ENCODE results near the gene IPO7.
"Not testable (repeated sequence)": the region's sequence is repeated elsewhere in the genome, so short reads cannot be mapped to it uniquely, and the experiment has no call there.

IPO7 gene

GRCh38 chr11:9399466-9399865, 15.0 kb downstream of the IPO7 start:
- no peak for DNase-seq

DNA sequence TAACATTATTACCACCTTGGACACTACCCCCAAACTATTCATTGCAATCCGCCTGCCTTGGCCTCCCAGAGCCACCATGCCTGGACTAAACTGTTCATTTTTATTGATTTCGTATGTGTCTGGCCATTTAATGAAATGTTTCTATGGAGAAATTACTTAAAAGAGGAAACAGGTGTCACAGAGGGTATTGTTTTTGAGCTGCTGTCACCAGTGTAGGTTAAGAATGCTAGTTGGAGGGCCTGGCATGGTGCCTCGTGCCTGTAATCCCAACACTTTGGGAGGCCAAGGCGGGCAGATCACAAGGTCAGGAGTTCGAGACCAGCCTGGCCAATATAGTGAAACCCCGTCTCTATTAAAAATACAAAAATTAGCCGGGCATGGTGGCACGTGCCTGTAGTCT, 17.4 kb downstream of the IPO7 start:
- not testable (repeated sequence) for DNase-seq

GRCh38 chr11:9428706-9429105, 44.3 kb downstream of the IPO7 start:
- DNase-seq, result no peak

GRCh38 chr11:9438611-9439010, 54.2 kb downstream of the IPO7 start:
- DNase-seq, result no peak

DNA sequence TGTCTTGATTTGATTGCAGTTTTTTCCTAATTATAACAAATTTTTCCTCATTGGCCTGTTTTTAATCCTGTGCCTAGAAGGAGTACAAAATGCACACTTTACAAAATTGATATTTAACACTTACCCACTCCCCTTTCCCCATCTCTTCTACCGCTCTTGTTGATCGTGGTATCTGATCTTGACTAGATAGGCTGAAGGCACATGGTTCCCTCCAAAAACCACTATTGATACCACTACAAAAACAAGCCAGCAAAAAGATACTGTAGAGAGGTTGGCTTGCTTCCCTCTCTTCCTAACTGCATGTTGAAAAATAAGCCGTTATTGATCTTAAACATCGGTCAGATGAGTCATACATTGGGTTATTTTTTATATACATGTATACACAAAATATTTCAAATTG, 61.8 kb downstream of the IPO7 start:
- DNase-seq, result no peak

DNA sequence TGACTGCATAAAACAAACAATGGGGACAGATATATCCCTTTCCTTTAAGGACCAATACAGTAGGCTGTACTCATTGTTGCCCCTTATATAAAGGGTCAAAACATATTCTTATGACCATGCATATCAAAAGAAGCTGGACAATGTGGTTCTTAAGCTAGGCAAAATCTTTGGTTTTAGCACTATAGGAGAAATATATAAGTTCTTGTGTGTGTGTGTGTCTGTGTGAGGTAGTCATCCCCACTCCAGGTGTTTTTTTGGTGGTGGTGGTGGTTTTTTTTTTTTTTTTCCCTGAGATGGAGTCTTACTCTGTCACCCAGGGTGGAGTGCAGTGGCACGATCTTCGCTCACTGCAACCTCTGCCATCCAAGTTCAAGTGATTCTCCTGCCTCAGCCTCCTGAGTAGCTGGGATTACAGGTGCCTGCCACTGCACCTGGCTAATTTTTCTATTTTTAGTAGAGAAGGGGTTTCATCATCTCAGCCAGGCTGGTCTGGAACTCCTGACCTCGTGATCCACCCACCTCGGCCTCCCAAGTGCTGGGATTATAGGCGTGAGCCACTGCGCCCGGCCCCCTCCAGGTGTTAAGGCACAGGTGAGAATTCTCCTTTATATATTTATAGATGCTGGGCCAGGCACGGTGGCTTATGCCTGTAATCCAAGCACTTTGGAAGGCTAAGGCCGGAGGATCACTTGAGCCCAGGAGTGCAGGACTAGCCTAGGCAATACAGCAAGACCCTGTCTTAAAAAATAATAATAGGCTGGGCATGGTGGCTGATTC, 64.3 kb downstream of the IPO7 start:
- no peak for DNase-seq

GRCh38 chr11:9452023-9452422, 67.6 kb downstream of the IPO7 start:
- not testable (repeated sequence) for DNase-seq

DNA sequence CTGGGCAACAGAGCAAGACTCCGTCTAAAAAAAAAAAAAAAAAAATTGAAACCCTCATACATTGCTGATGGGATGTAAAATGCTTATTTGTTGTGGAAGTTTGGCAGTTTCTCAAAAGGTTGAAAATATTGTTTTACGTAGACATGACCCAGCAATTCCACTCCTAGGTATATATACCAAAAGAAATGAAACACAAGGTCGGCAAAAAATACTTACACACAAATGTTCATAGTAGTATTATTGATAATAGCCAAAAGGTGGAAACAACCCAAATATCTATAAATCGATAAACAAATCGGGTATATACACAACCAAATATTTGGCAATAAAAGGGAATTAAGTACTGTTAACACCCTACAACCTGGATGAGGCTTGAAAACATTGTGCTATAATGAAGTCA, 71.3 kb downstream of the IPO7 start:
- DNase-seq, result no peak

DNA sequence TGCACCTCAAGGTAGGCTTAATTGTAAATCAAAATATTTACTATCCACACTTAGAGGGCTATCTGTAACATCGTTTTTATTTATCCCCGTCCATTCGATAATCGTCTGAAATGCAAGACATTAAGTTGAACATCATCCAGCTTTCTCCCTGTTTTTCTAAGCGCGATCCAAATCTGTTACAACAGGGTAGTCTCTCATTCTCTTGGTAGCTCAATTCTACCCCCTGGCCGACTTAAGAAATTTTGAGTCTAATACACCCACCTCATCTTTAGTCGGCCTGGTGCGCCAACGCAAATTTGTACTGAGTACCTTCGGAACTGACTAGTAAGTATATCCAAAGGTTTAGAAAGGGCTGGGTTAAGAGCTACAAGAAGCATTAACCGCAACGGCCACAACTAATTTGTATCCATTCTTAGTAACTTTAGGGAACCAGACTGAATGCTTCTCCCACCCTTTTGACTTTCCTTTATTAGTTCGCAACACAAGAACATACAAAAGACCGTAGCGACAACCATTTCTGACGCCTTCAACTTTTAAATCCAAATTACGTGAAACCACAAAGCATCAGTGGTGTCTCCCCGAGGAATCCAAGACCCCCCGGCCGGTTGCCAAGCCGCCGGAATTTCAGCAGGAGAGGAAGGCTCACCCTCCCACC, 75.3 kb downstream of the IPO7 start:
- peak; percentile 60 for DNase-seq

GRCh38 chr11:9460322-9461062, 76.0 kb downstream of the IPO7 start, which contains the start of gene ZNF143:
Gene ZNF143 (plus strand): TSS chr11:9461012. CDS start chr11:9471309, 10,297 bp downstream.
- DNase-seq, result peak; percentile 100

GRCh38 chr11:9461063-9461759, 76.8 kb downstream of the IPO7 start:
- DNase-seq, result peak; percentile 92

DNA sequence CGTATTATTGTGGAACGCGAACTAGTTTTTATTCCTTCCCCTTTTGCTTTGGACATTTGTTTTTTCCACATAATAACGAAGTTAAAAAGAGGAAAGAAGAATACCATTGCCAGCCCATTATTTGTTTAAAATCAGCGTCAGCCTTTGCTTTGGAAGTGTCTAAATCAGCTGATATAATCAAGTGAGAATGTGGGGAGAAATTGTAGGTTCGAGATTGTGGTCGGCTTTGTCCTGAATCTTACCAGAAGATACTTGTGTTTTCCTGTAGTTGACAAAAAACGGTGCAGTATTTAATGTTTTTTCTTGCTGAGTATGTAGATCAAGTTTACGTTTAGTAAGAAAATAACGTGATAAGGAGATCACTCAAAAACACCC, 77.3 kb downstream of the IPO7 start:
- DNase-seq, result no peak

DNA sequence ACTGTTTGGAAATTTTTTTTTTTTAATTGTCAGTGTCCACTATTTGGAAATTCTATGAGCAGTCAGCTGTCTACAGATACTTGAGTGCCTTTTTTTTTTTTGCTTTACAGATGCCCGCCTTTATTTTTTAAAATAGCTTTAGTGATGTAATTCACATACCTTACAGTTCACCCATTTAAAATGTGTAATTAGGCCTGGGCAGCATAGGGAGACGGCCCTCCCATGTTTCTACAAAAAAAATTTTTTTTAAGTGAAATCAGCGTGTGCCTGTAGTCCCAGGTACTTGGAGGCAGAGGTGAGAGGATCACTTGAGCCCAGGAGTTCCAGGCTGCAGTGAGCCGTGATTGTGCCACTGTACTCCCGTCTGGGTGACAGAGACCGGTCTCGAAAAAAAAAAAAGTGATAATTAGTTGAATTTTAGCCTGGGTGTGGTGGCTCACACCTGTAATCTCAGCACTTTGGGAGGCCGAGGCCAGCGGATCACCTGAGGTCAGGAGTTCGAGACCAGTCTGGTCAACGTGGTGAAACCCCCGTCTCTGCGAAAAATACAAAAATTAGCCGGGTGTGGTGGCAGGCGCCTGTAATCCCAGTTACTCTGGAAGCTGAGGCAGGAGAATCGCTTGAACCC, 77.8 kb downstream of the IPO7 start:
- DNase-seq, result no peak

GRCh38 chr11:9462806-9463537, 78.5 kb downstream of the IPO7 start:
- no peak for DNase-seq

- no peak for DNase-seq
Measured at GRCh38 chr11:9470765-9471164, 86.3 kb downstream of the IPO7 start.

DNA sequence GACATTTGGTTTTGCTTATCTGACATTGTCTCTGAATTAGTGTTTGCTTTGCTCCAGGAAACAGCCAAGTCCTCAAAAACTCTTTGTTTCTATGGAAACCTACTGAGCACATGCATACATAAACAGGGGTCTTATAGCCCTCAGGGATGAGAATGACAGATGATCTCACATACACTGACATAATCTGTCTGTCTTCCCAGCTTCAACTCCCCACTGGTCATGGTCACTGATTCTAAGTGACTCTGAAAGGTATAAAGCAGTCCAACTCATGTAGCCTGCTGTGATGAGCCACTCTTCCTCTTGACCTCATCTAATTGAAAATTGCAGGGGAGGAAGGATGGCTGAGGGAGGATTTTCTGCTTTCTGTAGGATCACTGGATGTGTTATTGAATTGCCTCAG, 89.0 kb downstream of the IPO7 start:
- DNase-seq, result no peak

- DNase-seq, result no peak
Measured at GRCh38 chr11:9479899-9480298, 95.4 kb downstream of the IPO7 start.

GRCh38 chr11:9489080-9489765, 104.8 kb downstream of the IPO7 start:
- no peak for DNase-seq

DNA sequence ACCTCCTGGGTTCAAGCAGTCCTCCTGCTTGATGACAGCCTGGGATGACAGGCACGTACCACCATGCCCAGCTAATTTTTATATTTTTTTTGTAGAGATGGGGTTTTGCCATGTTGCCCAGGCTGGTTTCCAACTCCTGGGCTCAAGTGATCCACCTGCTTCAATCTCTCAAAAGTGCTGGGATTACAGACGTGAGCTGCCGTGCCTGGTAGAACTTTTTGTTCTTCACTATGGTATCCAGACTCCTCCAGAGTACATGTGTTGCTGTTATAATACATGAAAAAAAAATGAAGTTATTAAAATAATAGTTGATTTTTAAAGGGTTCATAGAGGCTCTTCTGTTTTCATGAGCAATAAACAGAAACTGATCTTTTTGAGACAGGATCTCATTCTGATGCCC, 105.9 kb downstream of the IPO7 start:
- DNase-seq, result no peak

DNA sequence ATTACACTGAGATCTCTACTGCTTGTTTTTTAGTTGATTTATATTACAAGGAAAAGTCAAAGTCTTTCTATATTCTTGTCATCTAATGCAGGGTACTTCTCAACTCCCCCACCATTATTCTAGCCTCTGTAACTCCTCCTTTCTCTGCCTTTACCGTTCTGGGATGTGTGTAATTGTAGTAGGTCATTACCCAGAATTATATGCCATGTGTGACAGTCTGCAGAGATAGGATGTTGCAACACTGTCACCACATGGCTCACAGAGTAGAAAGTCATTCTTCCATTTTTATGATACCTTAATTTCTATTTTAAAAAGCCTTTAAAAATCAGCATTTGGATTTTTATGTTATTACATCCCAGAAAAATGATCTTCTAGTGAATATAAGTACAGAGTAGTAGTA, 109.0 kb downstream of the IPO7 start:
- no peak for DNase-seq

- DNase-seq, result no peak
Measured at GRCh38 chr11:9494316-9494715, 109.9 kb downstream of the IPO7 start.
